ENCODE measurements around the gene CCDC91. TPM values are rescaled to one million over a fixed set of nuclear protein-coding genes. Genes with fewer than 3 reads are reported as not detected.

Gene CCDC91
- total and polyA plus RNA-seq, 4 donors, result 19.8 to 30.1 (median 28.7) TPM

DNA sequence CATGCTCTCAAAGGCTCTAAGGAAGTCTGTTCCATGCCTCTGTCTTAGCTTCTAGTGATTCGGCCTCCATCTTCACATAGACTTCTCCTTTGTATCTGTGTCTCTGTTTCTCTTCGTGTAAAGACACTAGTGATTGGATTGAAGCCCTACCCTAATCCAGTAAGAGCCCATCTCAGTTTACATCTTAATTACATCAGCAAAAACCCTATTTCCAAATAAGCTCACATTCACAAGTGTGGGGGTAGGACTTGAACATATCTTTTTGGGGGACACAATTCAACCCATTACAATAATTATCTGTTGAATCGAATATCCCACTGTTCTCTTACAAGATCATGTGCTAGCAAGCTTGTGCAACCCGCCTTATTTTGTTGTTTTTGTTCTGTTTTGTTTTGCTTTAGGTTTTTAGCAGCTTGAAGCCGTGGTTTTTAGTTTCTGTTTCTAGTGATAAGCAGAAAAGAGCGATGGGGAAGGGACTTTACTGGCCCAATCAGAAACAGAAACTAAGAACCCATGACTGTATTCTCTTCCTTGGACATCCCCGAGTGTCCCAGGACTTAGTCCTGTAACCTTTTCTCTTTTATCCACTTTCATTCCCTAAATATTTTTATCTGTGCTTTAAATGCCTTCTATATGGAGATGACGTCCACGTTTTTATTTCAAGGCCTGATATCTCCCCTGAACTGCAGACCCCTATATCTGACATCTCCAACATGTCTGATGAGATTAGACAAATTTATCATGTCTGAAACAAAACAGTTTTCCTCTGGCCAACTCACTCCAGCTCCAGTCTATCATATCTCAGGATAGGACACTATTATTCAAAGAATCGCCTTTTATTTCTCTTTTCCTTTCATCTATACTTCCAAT, 353.0 kb downstream of the CCDC91 start:
- H3K27ac ChIP-seq (ENCODE audit: low read depth in 1 of 2, low read length in 2 of 2), result no peak overlapping the region
- intact Hi-C loops (cut with DNase I), result no loop called here
- no peak for ATAC-seq (ENCODE audit: low FRiP score)
- no peak for DNase-seq
- no peak overlapping the region for H3K4me3 ChIP-seq (ENCODE audit: low read length in 2 of 2)
- 92 to 93% methylated on average over 10 of the region's 10 CpGs for WGBS, 2 donors
- no peaks in the 10 kb centered on the region for H3K4me1 ChIP-seq (ENCODE audit: control insufficient read depth in 1 of 2, insufficient read depth in 2 of 2, low read length in 2 of 2)
- H3K27me3 ChIP-seq (ENCODE audit: control insufficient read depth in 1 of 2, insufficient read depth in 2 of 2, low read length in 1 of 2), result no peaks in the 10 kb centered on the region
- no peaks in the 10 kb centered on the region for H3K9me3 ChIP-seq (ENCODE audit: control insufficient read depth, low read length)
- H3K36me3 ChIP-seq (ENCODE audit: control insufficient read depth in 1 of 2, insufficient read depth in 2 of 2, low read length in 1 of 2), result no peaks in the 10 kb centered on the region

DNA sequence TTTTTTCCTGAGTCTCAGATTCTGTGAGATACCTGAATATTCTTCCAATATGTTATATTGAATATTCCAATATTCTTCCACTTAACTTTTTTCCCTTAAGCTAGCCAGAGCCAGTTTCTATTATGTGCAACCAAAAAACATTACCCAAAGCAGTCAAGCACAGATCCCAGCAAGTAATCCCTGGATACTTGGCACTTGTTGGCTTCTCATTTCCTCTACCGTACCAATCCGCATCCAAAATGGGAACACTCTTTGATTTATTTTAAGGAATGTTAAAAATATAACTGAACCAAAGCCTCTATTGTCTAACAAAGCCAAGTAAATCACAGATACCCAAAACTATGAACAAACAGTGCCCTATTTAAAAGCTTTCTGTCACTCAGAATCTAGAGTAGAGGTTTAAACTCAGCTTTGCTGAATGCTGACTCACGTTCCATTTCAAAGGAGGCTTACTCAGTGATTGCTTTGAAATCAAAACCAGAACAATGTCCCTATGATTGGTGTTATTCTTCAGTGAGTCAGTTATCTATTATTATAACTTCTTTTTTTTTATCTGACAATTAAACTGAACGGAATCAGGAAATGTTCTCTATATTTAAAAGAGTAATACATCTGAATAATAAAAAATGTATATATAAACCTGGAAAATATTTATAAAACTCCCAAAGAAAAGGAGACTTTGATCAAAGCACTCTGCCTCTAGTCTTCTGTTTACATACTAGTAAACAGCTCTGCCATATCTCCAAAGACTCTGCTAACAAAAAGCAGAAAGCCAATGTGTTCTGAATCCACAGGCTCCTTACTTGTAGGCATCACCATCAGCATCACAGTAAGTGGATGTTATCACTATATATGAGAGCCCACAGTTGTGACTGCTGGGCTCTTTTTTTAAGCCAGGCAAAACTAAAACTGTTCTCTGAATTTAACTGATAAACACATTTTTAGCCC, 360.8 kb downstream of the CCDC91 start:
- Histone ChIP-seq H3K36me3 (ENCODE audit: control insufficient read depth in 1 of 2, insufficient read depth in 2 of 2, low read length in 1 of 2) (no peaks in the 10 kb centered on the region), H3K4me3 (ENCODE audit: low read length in 2 of 2) (no peak overlapping the region), H3K27me3 (ENCODE audit: control insufficient read depth in 1 of 2, insufficient read depth in 2 of 2, low read length in 1 of 2) (no peaks in the 10 kb centered on the region), H3K9me3 (ENCODE audit: control insufficient read depth, low read length) (no peaks in the 10 kb centered on the region), H3K27ac (ENCODE audit: low read depth in 1 of 2, low read length in 2 of 2) (peak overlapping the region in 1 of 2 donors; percentile 22), H3K4me1 (ENCODE audit: control insufficient read depth in 1 of 2, insufficient read depth in 2 of 2, low read length in 2 of 2) (peaks cover 4 to 7% of the 10 kb centered on the region in 2 donors)
- DNase-seq, result no peak
- no peak for ATAC-seq (ENCODE audit: low FRiP score)
- WGBS, 2 donors, result 0 to 5% methylated on average over 4 of the region's 4 CpGs
- intact Hi-C loops (cut with DNase I), result no loop called here

- intact Hi-C loops (cut with DNase I), result no loop called here
- Histone ChIP-seq H3K4me1 (ENCODE audit: control insufficient read depth in 1 of 2, insufficient read depth in 2 of 2, low read length in 2 of 2) (peaks cover 4 to 7% of the 10 kb centered on the region in 2 donors), H3K27me3 (ENCODE audit: control insufficient read depth in 1 of 2, insufficient read depth in 2 of 2, low read length in 1 of 2) (no peaks in the 10 kb centered on the region), H3K4me3 (ENCODE audit: low read length in 2 of 2) (no peak overlapping the region), H3K27ac (ENCODE audit: low read depth in 1 of 2, low read length in 2 of 2) (no peak overlapping the region), H3K36me3 (ENCODE audit: control insufficient read depth in 1 of 2, insufficient read depth in 2 of 2, low read length in 1 of 2) (no peaks in the 10 kb centered on the region), H3K9me3 (ENCODE audit: control insufficient read depth, low read length) (no peaks in the 10 kb centered on the region)
- ATAC-seq (ENCODE audit: low FRiP score) (no peak), DNase-seq (no peak)
- WGBS, 2 donors, result 79 to 86% methylated on average over 4 of the region's 4 CpGs
Observed at GRCh38 chr12:28552251-28552970, 362.2 kb downstream of the CCDC91 start.

GRCh38 chr12:28555748-28556147, 365.5 kb downstream of the CCDC91 start:
- Histone ChIP-seq H3K9me3 (ENCODE audit: control insufficient read depth, low read length) (peaks cover 2% of the 10 kb centered on the region), H3K27me3 (ENCODE audit: control insufficient read depth in 1 of 2, insufficient read depth in 2 of 2, low read length in 1 of 2) (no peaks in the 10 kb centered on the region), H3K4me3 (ENCODE audit: low read length in 2 of 2) (no peak overlapping the region), H3K4me1 (ENCODE audit: control insufficient read depth in 1 of 2, insufficient read depth in 2 of 2, low read length in 2 of 2) (peaks cover 4 to 7% of the 10 kb centered on the region in 2 donors), H3K36me3 (ENCODE audit: control insufficient read depth in 1 of 2, insufficient read depth in 2 of 2, low read length in 1 of 2) (no peaks in the 10 kb centered on the region), H3K27ac (ENCODE audit: low read depth in 1 of 2, low read length in 2 of 2) (no peak overlapping the region)
- intact Hi-C loops (cut with DNase I), result no loop called here
- ATAC-seq (ENCODE audit: low FRiP score) (no peak), DNase-seq (no peak)
- 12 to 26% methylated on average over 4 of the region's 4 CpGs for WGBS, 2 donors

DNA sequence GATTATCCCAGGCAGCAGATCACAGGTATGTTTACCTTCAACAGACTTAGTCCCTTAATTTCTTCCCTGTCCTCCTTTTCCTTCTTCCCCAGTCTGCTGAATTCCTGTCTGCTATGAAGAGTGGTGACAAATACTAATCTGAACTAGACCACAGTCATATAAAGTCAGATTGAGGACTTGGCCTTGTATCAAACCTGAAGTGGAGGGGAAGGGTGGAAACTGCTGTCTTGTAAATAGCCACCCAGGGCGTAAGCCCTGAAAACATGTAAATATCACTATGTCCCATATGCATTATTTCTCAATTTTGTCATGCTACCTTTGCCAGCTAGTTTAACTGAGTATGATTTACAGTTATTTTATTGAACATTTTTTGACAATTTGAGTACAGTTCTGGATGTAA, 368.0 kb downstream of the CCDC91 start:
- no peaks in the 10 kb centered on the region for H3K36me3 ChIP-seq (ENCODE audit: control insufficient read depth in 1 of 2, insufficient read depth in 2 of 2, low read length in 1 of 2)
- WGBS, 2 donors, result 95 to 96% methylated on average over 1 of the region's 1 CpG

GRCh38 chr12:28563286-28563685, 373.0 kb downstream of the CCDC91 start:
- ATAC-seq (ENCODE audit: low FRiP score) (peak; percentile 59), DNase-seq (no peak)
- Histone ChIP-seq H3K4me1 (ENCODE audit: control insufficient read depth in 1 of 2, insufficient read depth in 2 of 2, low read length in 2 of 2) (no peaks in the 10 kb centered on the region), H3K36me3 (ENCODE audit: control insufficient read depth in 1 of 2, insufficient read depth in 2 of 2, low read length in 1 of 2) (no peaks in the 10 kb centered on the region), H3K27me3 (ENCODE audit: control insufficient read depth in 1 of 2, insufficient read depth in 2 of 2, low read length in 1 of 2) (no peaks in the 10 kb centered on the region), H3K4me3 (ENCODE audit: low read length in 2 of 2) (no peak overlapping the region), H3K27ac (ENCODE audit: low read depth in 1 of 2, low read length in 2 of 2) (no peak overlapping the region), H3K9me3 (ENCODE audit: control insufficient read depth, low read length) (peaks cover 3% of the 10 kb centered on the region)
- intact Hi-C loops (cut with DNase I), result no loop called here
- 84 to 86% methylated on average over 3 of the region's 3 CpGs for WGBS, 2 donors

More for the DNA sequence above, 368.0 kb downstream of the CCDC91 start:
- DNase-seq, result no peak
- intact Hi-C loops (cut with DNase I), result no loop called here
- no peak for ATAC-seq (ENCODE audit: low FRiP score)
- Histone ChIP-seq H3K9me3 (ENCODE audit: control insufficient read depth, low read length) (peaks cover 2% of the 10 kb centered on the region), H3K27ac (ENCODE audit: low read depth in 1 of 2, low read length in 2 of 2) (no peak overlapping the region), H3K4me1 (ENCODE audit: control insufficient read depth in 1 of 2, insufficient read depth in 2 of 2, low read length in 2 of 2) (peaks cover 0 to 4% of the 10 kb centered on the region in 2 donors), H3K4me3 (ENCODE audit: low read length in 2 of 2) (no peak overlapping the region), H3K27me3 (ENCODE audit: control insufficient read depth in 1 of 2, insufficient read depth in 2 of 2, low read length in 1 of 2) (no peaks in the 10 kb centered on the region)

DNA sequence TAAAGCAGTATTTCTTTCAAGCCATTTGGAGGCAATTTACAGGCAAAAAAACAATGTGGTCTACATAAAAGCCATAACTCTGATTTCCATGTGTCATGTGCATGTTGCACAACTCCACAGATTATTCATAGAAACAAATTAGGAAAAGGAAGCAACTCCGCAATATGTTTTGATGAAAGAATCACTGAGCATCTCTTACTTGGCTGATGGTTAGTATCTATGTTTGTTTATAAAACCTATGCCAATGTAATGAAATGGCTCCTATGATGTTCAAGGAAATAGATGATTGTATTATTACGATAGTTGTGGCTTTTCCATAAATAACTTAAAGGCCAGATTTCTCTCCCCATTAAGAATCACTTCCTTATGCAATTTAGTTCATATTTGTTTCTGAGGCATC, 373.7 kb downstream of the CCDC91 start:
- no peaks in the 10 kb centered on the region for H3K36me3 ChIP-seq (ENCODE audit: control insufficient read depth in 1 of 2, insufficient read depth in 2 of 2, low read length in 1 of 2)
- peaks cover 3% of the 10 kb centered on the region for H3K9me3 ChIP-seq (ENCODE audit: control insufficient read depth, low read length)
- no peaks in the 10 kb centered on the region for H3K4me1 ChIP-seq (ENCODE audit: control insufficient read depth in 1 of 2, insufficient read depth in 2 of 2, low read length in 2 of 2)
- DNase-seq, result no peak
- intact Hi-C loops (cut with DNase I), result no loop called here
- 92 to 94% methylated on average over 2 of the region's 2 CpGs for WGBS, 2 donors
- H3K27me3 ChIP-seq (ENCODE audit: control insufficient read depth in 1 of 2, insufficient read depth in 2 of 2, low read length in 1 of 2), result no peaks in the 10 kb centered on the region
- no peak overlapping the region for H3K27ac ChIP-seq (ENCODE audit: low read depth in 1 of 2, low read length in 2 of 2)
- H3K4me3 ChIP-seq (ENCODE audit: low read length in 2 of 2), result no peak overlapping the region
- ATAC-seq (ENCODE audit: low FRiP score), result peak; percentile 44

GRCh38 chr12:28568118-28568517, 377.9 kb downstream of the CCDC91 start:
- DNase-seq (peak in 1 of 2 donors; percentile 50), ATAC-seq (ENCODE audit: low FRiP score) (no peak)
- intact Hi-C loops (cut with DNase I), result no loop called here
- WGBS, 2 donors, result 57 to 70% methylated on average over 3 of the region's 3 CpGs
- H3K4me1 ChIP-seq (ENCODE audit: control insufficient read depth in 1 of 2, insufficient read depth in 2 of 2, low read length in 2 of 2), result no peaks in the 10 kb centered on the region
- no peaks in the 10 kb centered on the region for H3K27me3 ChIP-seq (ENCODE audit: control insufficient read depth in 1 of 2, insufficient read depth in 2 of 2, low read length in 1 of 2)
- no peak overlapping the region for H3K4me3 ChIP-seq (ENCODE audit: low read length in 2 of 2)
- peaks cover 1% of the 10 kb centered on the region for H3K9me3 ChIP-seq (ENCODE audit: control insufficient read depth, low read length)
- no peaks in the 10 kb centered on the region for H3K36me3 ChIP-seq (ENCODE audit: control insufficient read depth in 1 of 2, insufficient read depth in 2 of 2, low read length in 1 of 2)
- no peak overlapping the region for H3K27ac ChIP-seq (ENCODE audit: low read depth in 1 of 2, low read length in 2 of 2)
